Measurements from ENCODE around the gene RGSL1.

GRCh38 chr1:182408435-182409075, 41.4 kb upstream of the RGSL1 start:
- TF ChIP-seq TAF1 (IDR thresholded peaks at IDR 0.05; ENCODE audit: borderline replicate concordance, insufficient read depth, low read length) (no peak), REST (IDR thresholded peaks at IDR 0.05; ENCODE audit: insufficient read depth in 1 of 2, low read depth in 2 of 2, low read length in 2 of 2) (no peak)
